HT-29 (cell line): Measurements from ENCODE around the gene KLHL35. TPM values are rescaled to one million over a fixed set of nuclear protein-coding genes. Genes with fewer than 3 reads are reported as not detected.
"Not testable (repeated sequence)": the region's sequence is repeated elsewhere in the genome, so short reads cannot be mapped to it uniquely, and the experiment has no call there.

Experiments
- DNase-seq: peaks from one replicate; pipeline ENCODE4 v3.0.0-alpha.2; 2015; ENCODE audit warnings: low spot score
- small RNA-seq: library from RNA; depleted of rRNA; stranded (forward); fragments of <200 nt; gene quantifications from one replicate; pipeline ENCODE3, GENCODE V24; 2014
- total RNA-seq: library from RNA; depleted of rRNA; stranded (reverse); fragments of >200 nt; shearing (Covaris generic); gene quantifications from 2 replicates; pipeline ENCODE4 v1.2.3, GENCODE V29; 2014; rRNA removed

KLHL35 gene
- total RNA-seq, 1 experiment from 2014 or later: 20.5 TPM

DNA sequence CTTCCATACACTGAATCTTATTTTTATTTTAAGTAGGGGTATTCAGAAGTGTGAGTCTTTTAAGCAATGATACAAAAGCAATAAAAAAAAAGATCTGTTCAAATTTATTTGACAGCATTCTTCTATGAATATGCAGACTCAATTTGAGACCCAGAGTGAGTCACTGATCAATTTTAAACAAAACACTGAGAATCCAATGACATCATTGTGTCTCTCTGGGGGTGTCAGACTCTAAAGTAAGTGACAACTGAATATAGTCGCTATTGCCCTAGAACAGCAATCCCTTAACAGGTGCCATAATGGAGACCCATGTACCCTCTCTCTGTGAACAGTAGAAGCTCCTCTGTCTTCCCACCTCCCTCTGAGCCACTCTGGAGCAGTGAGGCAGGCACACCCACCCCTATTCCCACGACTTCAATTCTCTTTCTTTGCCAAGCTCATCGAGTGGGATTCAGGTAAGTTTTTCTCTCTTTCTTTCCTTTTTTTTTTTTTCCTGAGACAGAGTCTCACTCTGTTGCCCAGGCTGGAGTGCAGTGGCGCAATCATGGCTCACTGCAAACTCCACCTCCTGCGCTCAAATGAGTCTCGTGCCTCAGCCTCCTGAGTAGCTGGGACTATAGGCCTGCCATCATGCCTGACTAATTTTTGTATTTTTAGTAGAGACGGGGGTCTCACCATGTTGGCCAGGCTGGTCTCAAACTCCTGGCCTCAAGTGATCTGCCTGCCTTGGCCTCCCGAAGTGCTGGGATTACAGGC, 38.7 kb downstream of the KLHL35 start:
- DNase-seq: no peak

DNA sequence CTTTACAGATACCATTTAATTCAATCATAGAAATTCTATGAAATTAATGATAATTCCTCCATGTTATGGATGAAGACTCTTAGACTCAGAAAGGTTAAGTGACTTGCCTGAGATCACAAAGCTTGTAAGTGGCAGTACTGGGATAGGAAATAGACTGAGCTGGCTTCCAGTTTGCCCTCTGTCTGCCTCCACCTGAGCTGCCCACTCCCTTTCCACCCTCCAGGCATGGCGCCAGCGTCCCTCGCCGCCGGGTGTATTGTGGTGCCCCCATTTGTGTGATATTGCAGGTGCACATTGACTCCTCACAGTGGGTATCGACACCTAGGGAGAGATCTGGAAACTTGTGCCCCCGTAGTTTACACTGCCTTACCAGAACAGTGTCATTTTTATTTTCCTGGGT, 43.1 kb downstream of the KLHL35 start:
- no peak for DNase-seq

DNA sequence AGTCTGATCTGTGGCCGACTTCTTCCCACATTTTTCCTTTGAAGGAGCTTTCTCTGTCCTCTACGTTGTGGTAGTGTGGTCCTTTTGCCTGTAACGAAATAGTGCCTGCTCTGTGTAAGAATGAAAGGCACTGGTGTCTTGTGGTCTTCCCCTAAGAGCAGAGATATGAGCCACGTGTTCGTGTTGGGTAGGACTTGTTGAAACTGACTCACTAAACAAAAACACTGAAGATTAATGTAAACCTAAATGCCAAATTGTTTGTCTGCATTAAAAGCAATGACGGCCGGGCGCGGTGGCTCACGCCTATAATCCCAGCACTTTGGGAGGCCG, 43.8 kb downstream of the KLHL35 start:
- no peak for DNase-seq

DNA sequence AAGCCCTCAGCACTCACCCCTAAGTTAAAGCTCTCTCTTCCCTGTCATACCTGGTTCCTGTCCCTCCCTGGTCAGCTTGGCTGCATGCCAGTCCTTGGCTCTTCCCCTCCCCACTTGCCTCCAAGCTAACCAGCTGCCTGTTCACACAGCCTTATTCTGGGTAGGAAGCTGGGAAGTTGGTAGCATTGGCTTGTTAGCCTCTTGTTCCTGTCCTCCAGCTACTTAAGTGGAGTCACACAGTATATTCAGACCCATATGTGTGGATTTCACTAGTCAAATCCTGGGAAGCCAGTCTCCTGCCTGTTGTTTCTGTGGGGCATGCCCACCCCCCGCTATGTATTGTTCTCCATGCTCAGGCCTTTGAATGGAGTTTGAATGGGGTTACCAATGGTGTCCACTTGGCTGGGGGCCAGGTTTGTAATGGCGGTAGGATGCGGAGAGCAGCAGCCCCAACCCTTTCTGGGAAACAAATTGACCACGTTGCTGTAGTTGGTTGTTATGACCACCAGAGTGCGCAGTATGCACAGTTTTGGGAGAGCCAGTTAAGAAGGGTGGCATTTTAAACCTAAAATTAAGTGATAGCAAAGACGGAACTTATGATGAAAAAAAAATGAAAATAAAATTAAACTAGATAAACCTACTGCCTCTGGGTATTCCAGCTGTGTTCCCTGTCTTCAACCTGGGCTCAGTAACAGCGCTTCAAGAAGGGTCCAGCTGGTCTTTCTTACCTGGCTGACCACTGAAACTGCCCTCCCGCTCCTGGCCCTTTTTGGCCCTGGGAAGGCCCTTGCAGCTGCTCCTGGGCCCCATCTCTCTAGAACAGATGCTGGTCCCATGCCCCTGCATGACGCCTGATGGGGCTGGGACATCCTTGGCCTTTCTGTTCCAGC, 44.4 kb downstream of the KLHL35 start:
- peak; percentile 93 for DNase-seq

DNA sequence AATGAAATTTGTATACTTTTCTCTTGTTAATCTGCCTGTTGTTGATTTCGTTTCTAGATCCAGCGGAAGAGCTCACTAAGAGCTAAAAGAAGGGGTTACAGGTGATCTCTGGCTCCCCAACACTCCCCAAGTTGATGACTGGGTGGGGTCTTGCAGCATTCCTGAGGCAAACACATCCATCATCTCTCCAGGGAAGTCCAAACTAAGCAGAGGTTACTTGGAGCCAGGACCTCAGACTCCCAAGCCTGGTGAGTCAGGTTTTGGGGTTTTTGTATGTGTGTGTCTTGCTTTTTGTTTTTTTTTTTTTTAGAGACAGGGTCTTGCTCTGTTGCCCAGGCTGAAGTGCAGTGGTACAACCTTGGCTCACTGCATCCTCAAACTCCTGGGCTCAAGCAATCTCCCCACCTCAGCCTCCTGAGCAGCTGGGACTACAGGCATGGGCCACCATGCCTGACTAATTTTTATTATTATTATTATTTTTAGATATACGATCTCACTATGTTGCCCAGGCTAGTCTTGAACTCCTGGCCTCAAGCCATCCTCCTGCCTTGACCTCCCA, 45.2 kb downstream of the KLHL35 start:
- DNase-seq: no peak

DNA sequence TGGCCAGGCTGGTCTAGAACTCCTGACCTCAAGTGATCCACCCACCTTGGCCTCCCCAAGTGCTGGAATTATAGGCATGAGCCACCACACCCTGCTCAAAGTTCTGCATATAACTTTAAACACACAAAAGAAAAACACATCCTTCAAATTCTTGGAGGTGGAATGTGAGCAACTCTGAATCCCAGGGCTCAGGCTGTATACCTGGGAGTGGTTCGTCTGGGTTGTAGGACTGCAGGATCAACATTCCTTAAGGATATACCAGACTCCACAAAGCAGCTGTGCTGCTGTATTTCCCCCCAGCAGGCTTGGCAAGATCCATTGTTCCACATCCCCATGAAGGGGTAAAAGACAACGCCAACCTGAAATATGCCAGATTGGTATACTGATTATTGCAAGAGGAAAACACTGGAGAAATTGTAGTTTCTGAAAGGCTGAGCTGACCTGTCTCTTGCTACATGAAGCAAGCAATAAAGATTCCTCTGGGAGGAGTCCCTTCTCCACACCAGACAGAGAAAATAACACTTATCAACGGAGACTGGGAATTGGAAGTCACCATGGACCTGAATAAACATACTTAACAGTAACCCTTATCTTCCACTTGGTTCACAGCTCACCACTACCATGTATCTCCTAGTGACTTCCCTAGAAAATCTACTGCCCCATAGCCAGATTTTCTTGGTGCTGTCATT, 45.9 kb downstream of the KLHL35 start:
- DNase-seq: no peak

DNA sequence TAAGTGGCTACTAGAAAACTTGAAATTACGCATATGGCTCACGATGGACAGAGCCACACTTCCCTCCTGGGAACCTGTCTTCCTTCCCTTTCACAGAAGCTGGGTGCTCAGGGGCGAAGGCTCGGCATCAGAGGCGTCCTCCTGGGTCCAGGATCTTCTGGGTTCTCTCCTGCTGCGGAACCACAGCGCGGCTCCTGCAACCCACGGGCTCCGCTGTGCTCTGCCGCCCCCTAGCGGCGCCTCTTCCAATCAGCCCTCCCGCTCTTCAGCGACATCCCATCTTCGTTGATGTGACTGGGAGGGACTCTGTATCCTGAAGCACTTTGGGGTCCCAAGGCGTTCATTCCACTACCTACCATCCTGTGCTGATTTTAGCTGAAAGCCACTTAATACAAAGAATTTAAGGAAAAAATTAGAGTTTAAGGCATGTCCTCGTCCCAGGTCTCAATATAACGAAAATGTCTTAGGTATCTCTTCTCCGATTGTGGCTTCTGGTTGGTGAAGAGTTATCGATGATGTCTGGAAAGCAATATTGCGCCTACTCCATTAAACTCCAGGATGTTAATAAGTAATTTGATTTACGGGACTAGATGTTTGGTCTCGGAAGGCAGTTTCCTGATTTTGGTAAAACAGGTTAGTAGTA, 48.4 kb downstream of the KLHL35 start:
- peak; percentile 92 for DNase-seq

DNA sequence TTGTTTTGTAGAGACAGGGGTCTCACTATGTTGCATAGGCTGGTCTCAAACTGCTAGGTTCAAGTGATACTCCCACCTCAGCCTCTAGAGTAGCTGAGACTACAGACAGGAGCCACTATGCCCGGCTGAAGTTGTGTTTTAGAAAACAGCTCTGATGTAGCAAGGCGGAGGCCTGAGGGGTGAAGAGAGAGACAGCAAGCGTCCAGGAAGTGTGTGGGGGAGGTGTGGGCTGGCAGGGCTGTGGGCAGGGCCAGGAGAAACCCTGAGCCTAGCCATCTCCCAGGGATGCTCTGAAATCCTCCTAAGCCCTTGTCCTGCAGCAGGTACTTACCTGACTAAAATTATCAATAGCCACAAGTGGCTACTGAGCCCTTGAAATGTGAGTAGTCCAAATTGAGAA, 49.8 kb downstream of the KLHL35 start:
- peak; percentile 55 for DNase-seq

DNA sequence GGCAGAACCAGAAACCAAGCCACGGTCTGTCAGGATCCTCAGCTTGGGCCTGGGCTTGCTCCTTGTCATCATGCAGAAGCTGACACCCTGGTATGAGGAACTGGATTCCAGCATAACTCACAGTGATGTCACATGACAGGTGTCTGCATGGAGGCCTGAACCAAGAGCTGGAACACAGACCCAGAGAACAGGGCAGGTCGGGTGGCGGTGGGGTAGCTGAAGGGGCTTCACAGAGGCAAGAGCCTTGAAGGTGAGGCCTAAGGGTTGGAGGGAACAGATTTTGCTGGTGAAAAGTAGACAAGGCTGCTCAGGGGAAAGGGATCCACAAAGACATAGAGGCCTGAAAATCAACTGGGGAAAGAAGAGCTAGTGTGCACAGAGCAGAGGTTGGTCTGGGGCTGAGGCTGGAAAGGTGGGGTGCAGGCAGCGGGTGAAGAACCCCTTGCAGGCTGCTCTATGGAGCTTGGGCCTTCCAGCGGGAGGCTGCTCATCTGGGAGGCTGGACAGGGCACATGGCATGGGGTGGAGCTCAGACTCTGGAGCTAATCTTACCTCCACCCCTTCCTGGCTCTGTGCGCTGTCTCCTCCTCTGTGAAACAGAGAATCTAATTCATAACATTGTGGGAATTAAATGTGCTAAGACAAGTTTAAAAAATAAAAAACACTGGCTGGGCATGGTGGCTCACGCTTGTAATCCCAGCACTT, 52.1 kb downstream of the KLHL35 start:
- peak; percentile 67 for DNase-seq

DNA sequence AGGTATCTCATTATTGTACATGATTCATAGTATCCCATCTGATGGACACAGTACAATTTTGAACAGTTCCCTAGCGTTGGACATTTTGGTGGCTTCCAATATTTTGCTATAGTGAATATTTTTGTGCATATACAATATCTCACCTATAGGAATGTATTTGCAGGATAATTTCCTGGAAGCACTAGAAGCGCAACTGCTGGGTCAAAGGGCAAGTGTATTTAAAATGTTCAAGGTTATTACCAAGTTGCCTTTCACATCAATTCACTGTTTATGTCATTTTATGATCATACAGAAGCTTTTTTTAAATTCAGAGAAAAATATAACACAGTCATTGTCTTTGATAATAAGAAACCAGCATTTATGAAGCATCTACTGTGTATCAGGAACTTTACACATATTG, 52.8 kb downstream of the KLHL35 start:
- DNase-seq: no peak

DNA sequence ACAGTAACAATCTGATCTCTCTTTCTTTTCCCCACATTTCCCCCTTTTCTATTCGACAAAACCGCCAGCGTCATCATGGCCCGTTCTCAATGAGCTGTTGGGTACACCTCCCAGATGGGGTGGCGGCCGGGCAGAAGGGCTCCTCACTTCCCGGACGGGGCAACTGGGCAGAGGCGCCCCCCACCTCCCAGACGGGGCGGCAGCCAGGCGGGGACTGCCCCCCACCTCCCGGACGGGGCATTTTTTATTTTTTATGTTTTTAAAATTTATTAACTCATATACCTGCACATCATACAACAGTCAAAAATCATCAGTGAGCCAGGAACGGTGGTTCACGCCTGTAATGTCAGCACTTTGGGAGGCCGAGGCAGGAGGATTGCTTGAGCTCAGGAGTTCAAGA, 54.2 kb downstream of the KLHL35 start:
- DNase-seq: not testable (repeated sequence)

DNA sequence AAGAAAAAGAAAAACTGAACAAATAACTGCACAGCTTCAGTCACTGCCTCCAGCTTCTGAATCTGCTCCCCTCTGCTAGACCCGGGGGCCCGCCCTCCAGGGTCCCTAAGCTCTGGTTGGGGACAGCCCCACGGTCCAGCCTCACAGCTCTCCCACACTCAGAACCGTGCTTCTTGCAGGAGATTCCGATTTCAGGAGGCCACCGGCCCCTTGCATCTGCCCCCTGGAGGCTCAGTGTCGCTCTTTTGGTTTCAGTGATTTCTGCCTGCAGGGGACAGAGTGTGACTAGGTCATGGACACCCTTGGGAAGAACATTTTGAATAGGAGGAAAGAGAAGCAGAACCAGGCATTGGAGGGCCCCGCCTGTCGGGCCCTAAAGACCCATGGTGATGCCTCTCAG, 56.8 kb downstream of the KLHL35 start:
- DNase-seq: no peak

DNA sequence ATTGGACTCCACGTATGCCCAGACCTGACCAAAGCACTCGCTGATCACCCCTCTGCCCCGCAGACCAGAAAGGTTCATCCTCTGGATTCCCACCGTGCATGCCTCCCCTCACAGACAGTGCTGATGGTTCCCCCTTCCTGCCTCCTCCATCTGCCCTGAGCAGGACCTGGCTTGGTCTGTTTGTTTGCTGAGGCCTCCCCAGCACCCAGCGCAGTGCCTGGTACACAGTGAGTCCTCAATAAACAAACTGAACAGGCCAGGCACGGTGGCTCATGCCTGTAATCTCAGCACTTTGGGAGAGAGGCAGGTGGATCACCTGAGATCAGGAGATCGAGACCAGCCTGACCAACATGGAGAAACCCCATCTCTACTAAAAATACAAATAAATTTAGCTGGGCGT, 57.4 kb downstream of the KLHL35 start:
- DNase-seq: no peak

DNA sequence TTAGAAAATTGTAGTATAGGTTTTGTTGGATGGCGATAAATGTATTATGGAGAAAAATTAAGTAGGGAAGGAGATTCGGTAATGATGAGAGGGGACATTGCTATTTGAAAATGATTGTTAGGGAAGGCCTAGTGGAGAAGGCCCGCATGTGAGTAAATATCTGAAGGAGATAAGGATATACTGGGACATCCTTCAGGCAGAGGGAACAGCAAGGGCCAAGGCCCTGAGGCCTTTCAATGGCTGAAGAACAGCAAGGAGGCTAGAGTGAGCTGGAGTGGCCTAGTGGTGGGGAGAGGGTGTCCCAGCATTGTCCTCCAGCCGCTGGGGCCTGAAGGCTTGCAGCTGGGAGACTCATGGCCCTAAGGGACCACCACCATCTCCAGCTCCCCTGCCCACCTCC, 58.4 kb downstream of the KLHL35 start:
- DNase-seq: no peak

DNA sequence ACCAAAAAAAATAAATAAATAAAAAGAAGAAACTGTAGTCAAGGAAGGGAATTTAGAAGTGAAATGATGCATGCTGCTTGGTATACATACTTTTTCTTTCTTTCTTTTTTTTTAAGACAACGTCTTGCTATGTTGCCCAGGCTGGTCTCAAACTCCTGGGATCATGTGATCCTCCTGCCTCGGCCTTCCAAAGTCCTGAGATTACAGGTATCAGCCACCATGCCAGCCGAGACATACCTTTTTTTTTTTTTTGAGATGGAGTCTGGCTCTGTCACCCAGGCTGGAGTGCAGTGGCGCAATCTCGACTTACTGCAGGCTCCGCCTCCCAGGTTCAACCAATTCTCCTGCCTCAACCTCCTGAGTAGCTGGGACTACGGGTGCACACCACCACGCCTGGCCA, 59.8 kb downstream of the KLHL35 start:
- no peak for DNase-seq

Small RNAs within 50 kb of the gene (small RNA-seq; reads per million reads assigned to genes)
- gene SNORD15A: not detected
- 189 reads per million, percentile 98 among the genes with 10 or more reads in this experiment for gene SNORD15B

Other genes starting within 250 kb of the KLHL35 start
- not detected in 2 replicates for gene TPBGL, start 192.4 kb downstream of the KLHL35 start, total RNA-seq
- 28.6 and 33.5 TPM in 2 replicates for gene ARRB1, start 81.5 kb downstream of the KLHL35 start, total RNA-seq
- 2,617 and 2,815 TPM in 2 replicates for gene RPS3, start 33.7 kb downstream of the KLHL35 start, total RNA-seq
- 2.8 and 4.0 TPM in 2 replicates for gene GDPD5, start 92.7 kb upstream of the KLHL35 start, total RNA-seq
- 138 and 141 TPM in 2 replicates for gene SERPINH1, start 129.1 kb upstream of the KLHL35 start, total RNA-seq
- gene MAP6, start 235.8 kb upstream of the KLHL35 start, total RNA-seq: not detected in 2 replicates